Tibial nerve (tissue), 4 donors: ENCODE data around the gene NRBF2. TPM values are rescaled to one million over a fixed set of nuclear protein-coding genes. Genes with fewer than 3 reads are reported as not detected.
"Not testable (repeated sequence)": the region's sequence is repeated elsewhere in the genome, so short reads cannot be mapped to it uniquely, and the experiment has no call there.

Experiments used
- DNase-seq, 2 donors: peaks; one replicate each; pipeline ENCODE4 v3.0.0-alpha.2; 2019; ENCODE audit warnings: low spot score in 2 of 2
- H3K27ac ChIP-seq, 4 donors: fragments of 200-600 bp; sonication (generic) in 3 of 4; one replicate each; pipeline ENCODE4 v1.5.1; 2017 to 2019; ENCODE audit warnings: mild to moderate bottlenecking in 1 of 4
- H3K27me3 ChIP-seq, 2 donors: fragments of 200-600 bp; sonication (generic) in 1 of 2; one replicate each; pipeline versions ENCODE4 v1.5.1 to v1.6.0; 2017 to 2019
- H3K36me3 ChIP-seq, 3 donors: fragments of 200-600 bp; sonication (generic); one replicate each; pipeline ENCODE4 v1.5.1; 2018 to 2019
- H3K4me1 ChIP-seq, 4 donors: fragments of 200-600 bp; sonication (generic) in 3 of 4; one replicate each; pipeline ENCODE4 v1.5.1; 2017 to 2019
- H3K4me3 ChIP-seq, 4 donors: fragments of 200-600 bp; sonication (generic) in 3 of 4; one replicate each; pipeline ENCODE4 v1.5.1; 2017 to 2019; ENCODE audit warnings: mild to moderate bottlenecking in 1 of 4, moderate library complexity in 1 of 4
- H3K9me3 ChIP-seq, 4 donors: fragments of 200-600 bp; sonication (generic) in 3 of 4; one replicate each; pipeline ENCODE4 v1.5.1; 2017 to 2019
- EP300 ChIP-seq, 2 donors: sonication (generic); formaldehyde crosslinking; IDR thresholded peaks; one replicate each; pipeline ENCODE4 v1.6.1; 2017; ENCODE audit warnings: antibody characterized with exemption in 2 of 2, mild to moderate bottlenecking in 1 of 2
- POLR2A ChIP-seq, 2 donors: fragments of 450-650 bp; IDR thresholded peaks; one replicate each; pipeline ENCODE4 v1.6.1; 2017; ENCODE audit warnings: antibody characterized with exemption in 2 of 2, mild to moderate bottlenecking in 2 of 2, moderate library complexity in 2 of 2
- WGBS, 2 donors: methylation state at CpG; one replicate each; pipeline ENCODE4 v1.1.5; 2018; 5-methylcytosine and 5-hydroxymethylcytosine counted together
- total RNA-seq, 4 donors: library from RNA; depleted of rRNA; stranded (reverse); fragments of >200 nt; gene quantifications; one replicate each; pipeline ENCODE4 v1.1.0, GENCODE V29; 2016
- TF ChIP-seq, protein P1 (sequence below), 5 experiments: fragments of 200-600 bp in 3 of 5; fragments of 450-650 bp in 2 of 5; sonication (generic) in 3 of 5; IDR thresholded peaks; one replicate each; pipeline ENCODE4 v1.5.1; 2016 to 2019; ENCODE audit warnings: antibody characterized with exemption in 5 of 5, mild to moderate bottlenecking in 3 of 5, moderate library complexity in 2 of 5

NRBF2 gene
- total RNA-seq, 4 donors from 2014 or later, result 9.6 to 12.7 (median 12.4) TPM

DNA sequence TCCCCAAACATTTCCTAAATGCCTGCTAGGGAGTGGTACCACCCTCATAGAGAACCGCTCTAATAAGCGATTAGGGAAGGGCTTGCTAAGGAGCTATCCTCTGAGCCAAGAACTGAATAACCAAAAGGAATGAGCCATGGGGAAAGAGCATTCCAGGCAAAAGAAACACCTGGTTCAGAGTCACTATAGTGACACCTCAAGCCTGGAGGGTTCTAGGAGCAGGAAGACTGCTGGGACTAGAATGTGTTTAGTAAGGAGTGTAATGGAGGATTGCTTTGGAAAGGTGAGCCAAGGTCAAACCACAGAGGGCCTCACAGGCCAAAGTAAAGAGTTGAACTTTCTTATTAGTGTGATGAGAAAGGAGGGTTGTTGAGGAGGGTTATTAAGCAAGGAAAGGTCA is 38.7 kb upstream of the NRBF2 start:
- H3K27me3 ChIP-seq, result no peaks in the 10 kb centered on the region
- no peak overlapping the region for H3K27ac ChIP-seq
- no peak overlapping the region for H3K4me3 ChIP-seq
- H3K36me3 ChIP-seq, result no peaks in the 10 kb centered on the region
- DNase-seq, result no peak
- peak in 1 of 2 donors; percentile 20 for TF ChIP-seq EP300 (IDR thresholded peaks at IDR 0.05)
- TF ChIP-seq, protein P1, sequence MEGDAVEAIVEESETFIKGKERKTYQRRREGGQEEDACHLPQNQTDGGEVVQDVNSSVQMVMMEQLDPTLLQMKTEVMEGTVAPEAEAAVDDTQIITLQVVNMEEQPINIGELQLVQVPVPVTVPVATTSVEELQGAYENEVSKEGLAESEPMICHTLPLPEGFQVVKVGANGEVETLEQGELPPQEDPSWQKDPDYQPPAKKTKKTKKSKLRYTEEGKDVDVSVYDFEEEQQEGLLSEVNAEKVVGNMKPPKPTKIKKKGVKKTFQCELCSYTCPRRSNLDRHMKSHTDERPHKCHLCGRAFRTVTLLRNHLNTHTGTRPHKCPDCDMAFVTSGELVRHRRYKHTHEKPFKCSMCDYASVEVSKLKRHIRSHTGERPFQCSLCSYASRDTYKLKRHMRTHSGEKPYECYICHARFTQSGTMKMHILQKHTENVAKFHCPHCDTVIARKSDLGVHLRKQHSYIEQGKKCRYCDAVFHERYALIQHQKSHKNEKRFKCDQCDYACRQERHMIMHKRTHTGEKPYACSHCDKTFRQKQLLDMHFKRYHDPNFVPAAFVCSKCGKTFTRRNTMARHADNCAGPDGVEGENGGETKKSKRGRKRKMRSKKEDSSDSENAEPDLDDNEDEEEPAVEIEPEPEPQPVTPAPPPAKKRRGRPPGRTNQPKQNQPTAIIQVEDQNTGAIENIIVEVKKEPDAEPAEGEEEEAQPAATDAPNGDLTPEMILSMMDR (IDR thresholded peaks at IDR 0.05), result no peak
- WGBS, 2 donors, result 76 to 88% methylated on average over 2 of the region's 2 CpGs
- no peaks in the 10 kb centered on the region for H3K4me1 ChIP-seq
- no peaks in the 10 kb centered on the region for H3K9me3 ChIP-seq

DNA sequence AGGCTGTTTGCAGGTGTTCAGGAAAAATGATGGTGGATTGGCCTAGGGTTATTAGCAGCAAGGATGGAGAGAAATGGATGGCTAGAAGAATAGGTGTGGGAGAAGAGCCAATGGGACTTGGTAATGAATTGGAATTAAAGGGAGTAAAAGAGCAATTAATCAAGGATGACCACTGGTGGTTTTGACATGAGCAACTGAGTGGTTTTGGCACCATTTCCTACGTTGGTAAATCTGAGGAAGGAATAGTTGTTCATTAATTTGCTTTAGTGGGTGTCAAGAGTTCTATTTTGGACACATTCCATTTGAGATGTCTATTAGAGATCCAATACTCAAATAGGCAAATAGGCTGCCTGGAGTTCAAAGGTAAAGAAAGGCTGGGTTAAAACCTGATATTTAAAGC is 38.2 kb upstream of the NRBF2 start:
- TF ChIP-seq POLR2A (IDR thresholded peaks at IDR 0.05), result no peak
- TF ChIP-seq EP300 (IDR thresholded peaks at IDR 0.05), result no peak
- TF ChIP-seq, protein P1 (IDR thresholded peaks at IDR 0.05), result no peak
- DNase-seq, result no peak
- Histone ChIP-seq H3K4me3 (no peak overlapping the region), H3K4me1 (no peaks in the 10 kb centered on the region), H3K27me3 (no peaks in the 10 kb centered on the region), H3K27ac (no peak overlapping the region), H3K36me3 (no peaks in the 10 kb centered on the region), H3K9me3 (no peaks in the 10 kb centered on the region)
- WGBS, 2 donors, result 56 to 67% methylated on average over 1 of the region's 1 CpG

DNA sequence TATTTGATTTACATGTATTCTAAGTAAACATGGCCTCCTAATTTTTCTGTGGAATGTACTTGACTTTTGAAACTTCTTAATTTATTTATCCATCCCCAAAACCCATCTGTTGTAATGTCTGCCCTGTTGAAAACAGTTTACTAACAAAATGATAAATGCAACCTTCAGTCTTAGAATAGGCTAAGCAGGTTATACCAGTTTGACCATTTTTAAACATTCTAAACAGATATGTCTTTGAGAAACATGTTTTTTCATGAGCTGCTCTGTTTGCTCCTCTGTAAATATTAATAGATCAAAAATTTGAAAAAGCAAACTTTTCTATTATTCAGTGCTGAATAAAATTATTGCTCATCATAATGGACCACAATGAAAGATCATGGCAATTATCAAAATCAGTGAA is 33.4 kb upstream of the NRBF2 start:
- H3K27me3 ChIP-seq, result no peaks in the 10 kb centered on the region
- H3K36me3 ChIP-seq, result no peaks in the 10 kb centered on the region
- DNase-seq, result no peak
- no peak overlapping the region for H3K27ac ChIP-seq
- no peaks in the 10 kb centered on the region for H3K4me1 ChIP-seq
- TF ChIP-seq EP300 (IDR thresholded peaks at IDR 0.05) (no peak), POLR2A (IDR thresholded peaks at IDR 0.05) (no peak)
- TF ChIP-seq, protein P1 (IDR thresholded peaks at IDR 0.05), result no peak
- no peak overlapping the region for H3K4me3 ChIP-seq
- no peaks in the 10 kb centered on the region for H3K9me3 ChIP-seq

DNA sequence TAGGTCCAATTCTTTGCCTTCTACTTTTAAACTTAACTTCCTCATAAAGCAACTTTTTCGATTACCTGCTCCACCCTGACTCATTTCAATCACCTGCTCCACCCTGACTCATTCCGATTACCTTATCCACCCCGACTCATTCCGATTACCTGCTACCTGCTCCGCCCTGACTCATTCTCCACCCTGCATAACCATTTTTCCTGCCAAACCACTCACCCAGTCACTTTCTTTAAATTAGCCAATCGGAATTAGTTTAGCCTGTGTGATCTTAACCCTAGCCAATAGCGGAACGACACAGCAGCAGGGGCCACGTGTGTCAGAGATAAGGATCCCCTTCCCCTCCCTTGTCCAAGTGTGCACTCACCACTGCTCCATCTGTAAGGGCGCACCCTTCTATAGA is 32.0 kb upstream of the NRBF2 start:
- 91 to 92% methylated on average over 10 of the region's 10 CpGs for WGBS, 2 donors
- not testable (repeated sequence) for H3K36me3 ChIP-seq, H3K27ac ChIP-seq, H3K4me3 ChIP-seq, H3K27me3 ChIP-seq, H3K4me1 ChIP-seq, DNase-seq, H3K9me3 ChIP-seq

DNA sequence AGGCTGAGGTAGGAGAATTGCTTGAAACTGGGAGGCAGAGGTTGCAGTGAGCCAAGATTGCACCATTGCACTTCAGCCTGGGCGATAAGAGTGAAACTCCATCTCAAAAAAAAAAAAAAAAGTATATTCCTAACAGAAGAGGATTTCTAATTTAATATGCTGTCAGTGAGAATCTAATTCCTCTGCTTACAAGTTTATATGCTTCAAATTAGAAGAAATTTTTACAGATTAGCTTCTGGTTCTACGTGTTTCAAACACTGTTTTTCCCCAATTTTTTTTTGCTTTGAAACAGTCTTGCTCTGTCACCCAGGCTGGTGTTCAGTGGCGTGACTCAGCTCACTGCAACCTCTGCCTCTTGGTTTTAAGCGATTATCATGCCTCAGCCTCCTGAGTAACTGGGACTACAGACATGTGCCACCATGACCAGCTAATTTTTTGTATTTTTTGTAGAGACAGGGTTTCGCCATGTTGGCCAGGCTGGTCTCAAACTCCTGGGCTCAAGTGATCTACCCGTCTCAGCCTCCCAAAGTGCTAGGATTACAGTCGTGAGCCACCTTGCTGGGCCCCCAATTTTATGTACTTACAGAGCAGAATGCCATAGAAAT is 30.7 kb upstream of the NRBF2 start:
- not testable (repeated sequence) for H3K27me3 ChIP-seq, H3K4me1 ChIP-seq, H3K4me3 ChIP-seq, H3K27ac ChIP-seq, DNase-seq, H3K36me3 ChIP-seq, H3K9me3 ChIP-seq
- 91 to 92% methylated on average over 7 of the region's 7 CpGs for WGBS, 2 donors

DNA sequence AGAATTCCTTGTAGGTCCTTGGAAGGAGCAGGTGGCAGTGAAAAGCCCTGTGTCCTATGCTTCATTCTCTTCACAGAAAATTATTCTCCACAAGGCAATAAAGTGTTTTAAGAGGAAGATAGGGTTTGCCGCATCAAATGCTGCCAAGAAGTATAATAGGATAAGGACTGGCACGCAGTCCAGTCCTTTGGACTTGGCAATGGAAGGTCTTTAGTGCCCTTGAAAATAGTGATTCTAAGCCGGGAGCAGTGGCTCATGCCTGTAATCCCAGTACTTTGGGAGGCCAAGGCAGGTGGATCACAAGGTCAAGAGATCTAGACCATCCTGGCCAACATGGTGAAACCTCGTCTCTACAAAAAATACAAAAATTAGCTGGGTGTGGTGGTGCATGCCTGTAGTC is 29.9 kb upstream of the NRBF2 start:
- DNase-seq, H3K4me1 ChIP-seq, H3K27ac ChIP-seq, H3K27me3 ChIP-seq, H3K4me3 ChIP-seq, H3K36me3 ChIP-seq, H3K9me3 ChIP-seq: not testable (repeated sequence)
- WGBS, 2 donors, result 89 to 90% methylated on average over 4 of the region's 4 CpGs

DNA sequence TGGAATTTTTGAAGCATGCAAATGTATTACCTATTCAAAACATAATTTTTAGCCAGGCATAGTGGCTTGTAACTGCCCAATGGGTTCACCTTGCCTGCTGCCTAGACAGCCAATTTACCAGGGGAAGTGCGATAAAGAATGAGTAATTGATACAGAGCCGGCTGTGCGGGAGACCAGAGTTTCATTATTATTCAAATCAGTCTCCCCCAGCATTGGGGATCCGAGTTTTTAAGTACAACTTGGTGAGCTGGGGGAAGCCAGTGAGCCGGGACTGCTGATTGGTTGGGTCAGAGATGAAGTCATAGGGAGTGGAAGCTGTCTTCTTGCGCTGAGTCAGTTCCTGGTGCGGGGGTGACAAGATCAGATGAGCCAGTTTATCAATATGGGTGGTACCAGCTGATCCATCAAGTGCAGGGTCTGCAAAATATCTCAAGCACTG is 29.1 kb upstream of the NRBF2 start:
- no peaks in the 10 kb centered on the region for H3K9me3 ChIP-seq
- DNase-seq, result no peak
- H3K27me3 ChIP-seq, result no peaks in the 10 kb centered on the region
- H3K4me3 ChIP-seq, result no peak overlapping the region
- H3K36me3 ChIP-seq, result no peaks in the 10 kb centered on the region
- H3K4me1 ChIP-seq, result peaks cover 0 to 5% (median 0%) of the 10 kb centered on the region in 4 donors
- H3K27ac ChIP-seq, result no peak overlapping the region
- WGBS, 2 donors, result 76% methylated on average over 7 of the region's 7 CpGs
- TF ChIP-seq, protein P1 (IDR thresholded peaks at IDR 0.05), result no peak
- TF ChIP-seq POLR2A (IDR thresholded peaks at IDR 0.05) (no peak), EP300 (IDR thresholded peaks at IDR 0.05) (no peak)
